Lower leg skin (tissue), 4 donors: ENCODE results near the gene TFF1. TPM values are rescaled to one million over a fixed set of nuclear protein-coding genes. Genes with fewer than 3 reads are reported as not detected.

Source experiments
- DNase-seq, 2 donors: peaks; one replicate each; pipeline ENCODE4 v3.0.0-alpha.2; 2019; ENCODE audit warnings: low spot score in 2 of 2
- H3K4me3 ChIP-seq: fragments of 200-600 bp; sonication (generic); 2 replicates; pipeline ENCODE4 v1.5.1; 2017; ENCODE audit warnings: mild to moderate bottlenecking, low read depth; ENCODE audit not compliant: poor library complexity, severe bottlenecking
- POLR2A ChIP-seq, 2 donors: fragments of 450-650 bp; IDR thresholded peaks; one replicate each; pipeline ENCODE4 v1.6.1; 2016 to 2017; ENCODE audit warnings: antibody characterized with exemption in 2 of 2, mild to moderate bottlenecking in 1 of 2, moderate library complexity in 1 of 2
- WGBS, 2 donors: methylation state at CpG; one replicate each; pipeline ENCODE4 v1.1.5; 2018; 5-methylcytosine and 5-hydroxymethylcytosine counted together
- intact Hi-C: fragments of 100-400 bp; cut with DNase I; formaldehyde crosslinking; loops from one replicate; pipeline ENCODE4 v1.15.0; 2023; ENCODE audit warnings: low total_unique reads
- total RNA-seq, 4 donors: library from RNA; depleted of rRNA; stranded (reverse); fragments of >200 nt; gene quantifications; one replicate each; pipeline ENCODE4 v1.1.0, GENCODE V29; 2016
- TF ChIP-seq, protein P1 (sequence below), 3 donors: fragments of 450-650 bp; IDR thresholded peaks; one replicate each; pipeline ENCODE4 v1.5.1; 2016; ENCODE audit warnings: antibody characterized with exemption in 3 of 3, mild to moderate bottlenecking in 3 of 3, moderate library complexity in 2 of 3

Gene TFF1
- total RNA-seq, 4 donors from 2014 or later = not detected

DNA sequence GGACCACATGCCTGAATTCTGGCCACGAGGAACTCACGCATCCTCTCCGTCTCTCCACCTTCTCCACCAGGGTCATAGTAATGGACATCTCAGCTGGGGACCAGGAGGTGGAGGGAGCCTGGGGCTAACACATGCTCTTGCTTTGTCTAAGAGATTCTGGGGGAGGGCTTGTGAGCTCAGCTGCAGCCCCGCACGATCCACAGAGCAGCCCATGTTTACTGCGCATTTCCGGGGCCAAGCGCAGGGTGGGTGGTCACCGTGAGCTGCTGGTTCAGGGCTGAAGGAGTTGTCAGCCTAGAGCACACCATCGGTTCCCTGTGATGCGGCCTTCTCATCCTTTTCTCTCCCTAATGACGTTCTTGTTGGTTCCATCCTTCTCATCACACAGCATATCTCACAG is 8.1 kb downstream of the TFF1 start:
- no peak overlapping the region for H3K4me3 ChIP-seq
- 90 to 94% methylated on average over 12 of the region's 12 CpGs for WGBS, 2 donors
- intact Hi-C loops = no loop called here
- DNase-seq = no peak
- TF ChIP-seq, protein P1, sequence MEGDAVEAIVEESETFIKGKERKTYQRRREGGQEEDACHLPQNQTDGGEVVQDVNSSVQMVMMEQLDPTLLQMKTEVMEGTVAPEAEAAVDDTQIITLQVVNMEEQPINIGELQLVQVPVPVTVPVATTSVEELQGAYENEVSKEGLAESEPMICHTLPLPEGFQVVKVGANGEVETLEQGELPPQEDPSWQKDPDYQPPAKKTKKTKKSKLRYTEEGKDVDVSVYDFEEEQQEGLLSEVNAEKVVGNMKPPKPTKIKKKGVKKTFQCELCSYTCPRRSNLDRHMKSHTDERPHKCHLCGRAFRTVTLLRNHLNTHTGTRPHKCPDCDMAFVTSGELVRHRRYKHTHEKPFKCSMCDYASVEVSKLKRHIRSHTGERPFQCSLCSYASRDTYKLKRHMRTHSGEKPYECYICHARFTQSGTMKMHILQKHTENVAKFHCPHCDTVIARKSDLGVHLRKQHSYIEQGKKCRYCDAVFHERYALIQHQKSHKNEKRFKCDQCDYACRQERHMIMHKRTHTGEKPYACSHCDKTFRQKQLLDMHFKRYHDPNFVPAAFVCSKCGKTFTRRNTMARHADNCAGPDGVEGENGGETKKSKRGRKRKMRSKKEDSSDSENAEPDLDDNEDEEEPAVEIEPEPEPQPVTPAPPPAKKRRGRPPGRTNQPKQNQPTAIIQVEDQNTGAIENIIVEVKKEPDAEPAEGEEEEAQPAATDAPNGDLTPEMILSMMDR (IDR thresholded peaks at IDR 0.05) = no peak
- no peak for TF ChIP-seq POLR2A (IDR thresholded peaks at IDR 0.05)

DNA sequence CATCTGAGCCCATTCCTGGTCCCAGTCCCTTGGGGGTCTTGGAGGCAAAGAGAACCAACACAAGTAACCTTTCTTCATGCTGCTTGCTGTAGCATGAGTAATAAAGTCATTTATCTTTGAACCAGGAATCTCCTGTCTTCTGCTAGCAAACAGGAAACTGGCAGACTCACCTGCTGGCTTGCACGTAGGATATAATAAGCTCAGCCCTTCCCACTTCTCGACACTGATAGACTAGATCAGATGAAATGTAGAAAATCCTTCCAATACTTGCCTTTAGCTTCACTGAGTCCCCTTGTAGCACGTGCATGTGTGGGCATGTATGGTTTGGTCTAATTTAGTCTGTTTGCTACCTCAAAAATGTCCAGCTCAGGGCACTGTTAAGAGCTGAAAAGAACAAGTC is 9.0 kb downstream of the TFF1 start:
- 56 to 57% methylated on average over 3 of the region's 3 CpGs for WGBS, 2 donors
- TF ChIP-seq, protein P1 (IDR thresholded peaks at IDR 0.05) = no peak
- no peak for TF ChIP-seq POLR2A (IDR thresholded peaks at IDR 0.05)
- DNase-seq = no peak
- H3K4me3 ChIP-seq = no peak overlapping the region
- intact Hi-C loops = no loop called here

DNA sequence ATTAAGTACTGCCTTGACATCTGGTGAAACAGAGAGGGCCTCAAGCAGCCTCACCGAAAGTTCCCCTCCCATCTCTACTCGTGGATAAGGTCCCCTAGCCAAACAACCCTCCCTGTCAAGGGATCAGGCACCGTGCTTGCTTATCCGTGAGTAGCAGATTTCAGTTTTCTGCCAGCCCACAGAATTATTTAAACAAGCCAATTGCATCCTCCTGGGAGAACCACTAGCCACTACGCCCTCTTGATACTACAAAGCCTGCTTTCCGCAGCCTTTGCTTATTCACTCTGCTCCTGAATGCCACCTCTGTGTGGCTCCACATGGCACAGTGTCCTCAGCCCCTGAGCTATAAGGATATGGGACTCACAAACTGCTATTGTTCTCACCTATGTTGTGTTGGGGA is 9.7 kb downstream of the TFF1 start:
- TF ChIP-seq, protein P1 (IDR thresholded peaks at IDR 0.05) = no peak
- TF ChIP-seq POLR2A (IDR thresholded peaks at IDR 0.05) = no peak
- DNase-seq = no peak
- no peak overlapping the region for H3K4me3 ChIP-seq
- 61 to 88% methylated on average over 6 of the region's 6 CpGs for WGBS, 2 donors
- intact Hi-C loops = no loop called here

DNA sequence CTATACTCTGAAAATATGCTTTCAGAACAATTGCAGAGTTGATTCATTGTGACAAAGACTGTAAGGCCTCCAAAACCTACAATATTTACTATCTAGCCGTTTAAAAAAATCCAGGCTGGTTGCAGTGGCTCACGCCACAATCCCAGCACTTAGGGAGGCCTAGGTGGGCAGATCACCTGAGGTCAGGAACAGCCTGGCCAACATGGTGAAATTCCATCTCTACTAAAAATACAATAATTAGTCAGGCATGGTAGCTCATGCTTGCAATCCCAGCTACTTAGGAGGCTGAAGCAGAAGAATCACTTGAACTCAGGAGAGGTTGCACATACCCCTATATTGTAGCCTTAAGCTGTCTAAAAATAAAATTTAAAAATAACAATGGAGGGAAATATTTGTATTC is 10.3 kb downstream of the TFF1 start:
- 85 to 94% methylated on average over 2 of the region's 2 CpGs for WGBS, 2 donors
- no peak overlapping the region for H3K4me3 ChIP-seq
- no peak for DNase-seq
- TF ChIP-seq, protein P1 (IDR thresholded peaks at IDR 0.05) = no peak
- TF ChIP-seq POLR2A (IDR thresholded peaks at IDR 0.05) = no peak
- intact Hi-C loops = no loop called here

DNA sequence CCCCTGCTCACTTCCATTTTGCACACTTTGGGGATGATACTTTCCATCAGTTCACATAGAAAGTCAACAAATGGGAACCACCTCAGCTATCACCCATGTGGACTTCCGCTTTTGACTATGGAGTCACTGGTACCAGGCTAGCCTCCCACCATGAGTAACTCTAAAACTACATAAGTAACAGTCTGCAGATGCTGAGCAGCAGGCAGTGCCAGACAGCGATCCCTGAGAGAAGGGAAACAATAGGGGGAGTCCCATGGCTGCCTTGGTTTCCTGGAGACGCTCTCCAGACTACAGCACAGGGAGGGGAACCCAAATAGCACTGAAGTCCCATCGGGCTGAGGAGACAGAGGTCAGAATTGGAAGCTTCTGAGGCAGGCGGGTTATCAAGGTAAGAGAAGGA is 12.7 kb downstream of the TFF1 start:
- WGBS, 2 donors = 86 to 87% methylated on average over 5 of the region's 5 CpGs
- TF ChIP-seq, protein P1 (IDR thresholded peaks at IDR 0.05) = no peak
- TF ChIP-seq POLR2A (IDR thresholded peaks at IDR 0.05) = no peak
- no peak overlapping the region for H3K4me3 ChIP-seq
- DNase-seq = no peak
- intact Hi-C loops = no loop called here

DNA sequence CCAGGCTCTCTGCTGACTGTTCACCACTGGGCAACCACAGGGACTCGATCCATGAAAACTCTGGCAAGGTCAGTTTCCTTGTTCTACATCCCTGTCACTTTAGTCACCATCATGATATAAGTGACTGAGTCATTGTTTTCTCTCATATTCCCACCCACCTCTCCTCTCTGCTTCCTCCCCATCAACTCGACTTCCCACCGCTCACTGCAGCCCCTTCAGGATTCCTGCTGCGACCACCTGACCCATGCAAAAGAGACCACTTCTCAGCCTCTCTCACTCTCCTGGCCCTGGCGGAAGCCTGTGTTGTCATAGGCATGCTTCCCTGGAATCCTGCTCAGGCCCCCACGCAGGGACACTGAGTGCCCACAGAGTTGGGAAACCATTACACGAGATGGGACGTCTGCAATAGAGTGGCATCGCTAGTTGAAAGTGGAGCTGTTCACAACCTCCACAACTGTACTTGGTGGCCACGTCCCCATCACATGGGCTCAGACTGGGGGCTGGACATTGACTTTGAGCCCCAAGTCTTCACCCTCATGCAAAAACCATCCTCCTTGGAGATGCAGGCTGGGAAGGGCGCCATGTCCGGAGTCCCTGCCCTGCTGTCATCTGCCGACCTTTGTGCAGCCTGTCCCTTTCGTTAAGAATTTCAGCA is 13.8 kb downstream of the TFF1 start:
- intact Hi-C loops = no loop called here
- TF ChIP-seq, protein P1 (IDR thresholded peaks at IDR 0.05) = no peak
- no peak for TF ChIP-seq POLR2A (IDR thresholded peaks at IDR 0.05)
- no peak overlapping the region for H3K4me3 ChIP-seq
- peak in 1 of 2 donors; percentile 45 for DNase-seq
- WGBS, 2 donors = 90% methylated on average over 14 of the region's 14 CpGs
